ENCODE results near the gene IDH3B.

The IDH3B gene

GRCh38 chr20:2706688-2707352 is 42.8 kb upstream of the IDH3B start:
- Histone ChIP-seq H3K4me1 (ENCODE audit: insufficient read depth, low read length, severe bottlenecking) (no peaks in the 10 kb centered on the region), H4K20me1 (ENCODE audit: insufficient read depth, low read length) (no peaks in the 10 kb centered on the region), H3K79me2 (ENCODE audit: insufficient read depth, low read length) (no peaks in the 10 kb centered on the region), H2AFZ (ENCODE audit: low read length) (no peak overlapping the region), H3K4me3 (ENCODE audit: low read depth, low read length, poor library complexity, severe bottlenecking) (no peak overlapping the region), H3K36me3 (ENCODE audit: insufficient read depth, low read length) (no peaks in the 10 kb centered on the region), H3F3A (ENCODE audit: insufficient read depth, low read length) (no peaks in the 10 kb centered on the region), H3K9me3 (ENCODE audit: low read length) (no peaks in the 10 kb centered on the region), H3K4me2 (ENCODE audit: low read length) (no peak overlapping the region), H3K9me2 (ENCODE audit: low read depth, low read length) (no peaks in the 10 kb centered on the region), H3K27me3 (ENCODE audit: insufficient read depth, low read length) (no peaks in the 10 kb centered on the region), H3K9ac (ENCODE audit: low read length) (no peak overlapping the region), H3K27ac (ENCODE audit: low read depth, low read length, poor library complexity, severe bottlenecking) (no peak overlapping the region)
- TF ChIP-seq CTCF (IDR thresholded peaks at IDR 0.05; ENCODE audit: low read length) (no peak), EZH2 (IDR thresholded peaks at IDR 0.05; ENCODE audit: borderline replicate concordance, low read length) (no peak)

GRCh38 chr20:2705931-2706645 is 42.1 kb upstream of the IDH3B start:
- Histone ChIP-seq H3K36me3 (ENCODE audit: insufficient read depth, low read length) (no peaks in the 10 kb centered on the region), H3K4me3 (ENCODE audit: low read depth, low read length, poor library complexity, severe bottlenecking) (no peak overlapping the region), H3K79me2 (ENCODE audit: insufficient read depth, low read length) (no peaks in the 10 kb centered on the region), H3K9me3 (ENCODE audit: low read length) (no peaks in the 10 kb centered on the region), H3F3A (ENCODE audit: insufficient read depth, low read length) (no peaks in the 10 kb centered on the region), H3K4me1 (ENCODE audit: insufficient read depth, low read length, severe bottlenecking) (no peaks in the 10 kb centered on the region), H3K9me2 (ENCODE audit: low read depth, low read length) (no peaks in the 10 kb centered on the region), H3K9ac (ENCODE audit: low read length) (no peak overlapping the region), H3K27ac (ENCODE audit: low read depth, low read length, poor library complexity, severe bottlenecking) (no peak overlapping the region), H2AFZ (ENCODE audit: low read length) (no peak overlapping the region), H4K20me1 (ENCODE audit: insufficient read depth, low read length) (no peaks in the 10 kb centered on the region), H3K27me3 (ENCODE audit: insufficient read depth, low read length) (no peaks in the 10 kb centered on the region), H3K4me2 (ENCODE audit: low read length) (no peak overlapping the region)
- TF ChIP-seq EZH2 (IDR thresholded peaks at IDR 0.05; ENCODE audit: borderline replicate concordance, low read length) (no peak), CTCF (IDR thresholded peaks at IDR 0.05; ENCODE audit: low read length) (no peak)

- Histone ChIP-seq H4K20me1 (ENCODE audit: insufficient read depth, low read length) (no peaks in the 10 kb centered on the region), H3F3A (ENCODE audit: insufficient read depth, low read length) (no peaks in the 10 kb centered on the region), H3K36me3 (ENCODE audit: insufficient read depth, low read length) (no peaks in the 10 kb centered on the region), H3K4me3 (ENCODE audit: low read depth, low read length, poor library complexity, severe bottlenecking) (no peak overlapping the region), H2AFZ (ENCODE audit: low read length) (no peak overlapping the region), H3K9ac (ENCODE audit: low read length) (no peak overlapping the region), H3K9me2 (ENCODE audit: low read depth, low read length) (no peaks in the 10 kb centered on the region), H3K27ac (ENCODE audit: low read depth, low read length, poor library complexity, severe bottlenecking) (no peak overlapping the region), H3K4me2 (ENCODE audit: low read length) (no peak overlapping the region), H3K27me3 (ENCODE audit: insufficient read depth, low read length) (no peaks in the 10 kb centered on the region; the same call in 1 of the 2 replicates), H3K79me2 (ENCODE audit: insufficient read depth, low read length) (no peaks in the 10 kb centered on the region), H3K4me1 (ENCODE audit: insufficient read depth, low read length, severe bottlenecking) (no peaks in the 10 kb centered on the region), H3K9me3 (ENCODE audit: low read length) (no peaks in the 10 kb centered on the region)
- no peak for TF ChIP-seq EZH2 (IDR thresholded peaks at IDR 0.05; ENCODE audit: borderline replicate concordance, low read length)
- no peak for TF ChIP-seq CTCF (IDR thresholded peaks at IDR 0.05; ENCODE audit: low read length)
These were observed 39.9 kb upstream of the IDH3B start for GRCh38 chr20:2703716-2704475.

All from OCI-LY1 (cell line).